Right cardiac atrium (tissue), 5 donors: Measurements from ENCODE around the gene EOGT. TPM values are rescaled to one million over a fixed set of nuclear protein-coding genes. Genes with fewer than 3 reads are reported as not detected.

Experiments
- ATAC-seq, 2 donors: fragments of 200-7000 bp; cut with Tn5 transposase; one replicate each; pipeline versions ENCODE4 v1.8.0 to v1.9.1; 2020; ENCODE audit warnings: moderate library complexity in 2 of 2, mild to moderate bottlenecking in 1 of 2
- DNase-seq, 3 donors: peaks; one replicate each; pipeline ENCODE4 v3.0.0-alpha.2; 2020
- H3K27ac ChIP-seq: one replicate; pipeline ENCODE4 v1.5.1; 2013; ENCODE audit warnings: mild to moderate bottlenecking, low read length, control low read depth, moderate library complexity
- H3K27me3 ChIP-seq: one replicate; pipeline ENCODE4 v1.6.1; 2013; ENCODE audit not compliant: control insufficient read depth, insufficient read depth
- H3K4me1 ChIP-seq: one replicate; pipeline ENCODE4 v1.6.1; 2013; ENCODE audit warnings: low read length; ENCODE audit not compliant: control insufficient read depth, insufficient read depth
- H3K4me3 ChIP-seq: one replicate; pipeline ENCODE4 v1.5.1; 2013; ENCODE audit warnings: low read length, control low read depth
- H3K9me3 ChIP-seq: one replicate; pipeline ENCODE4 v1.6.1; 2013; ENCODE audit warnings: low read length; ENCODE audit not compliant: control insufficient read depth
- WGBS: extraction: QIAGEN DNeasy Blood & Tissue Kit; methylation state at CpG from one replicate; pipeline ENCODE4 v1.1.7; 2013; 5-methylcytosine and 5-hydroxymethylcytosine counted together
- intact Hi-C, 4 donors: fragments of 100-400 bp; cut with DNase I; formaldehyde crosslinking; loops; one replicate each; pipeline versions ENCODE4 v1.11.0 to v1.14.0; 2022 to 2023
- microRNA-seq, 2 donors: library from miRNA; unstranded; fragments of <30 nt; microRNA quantifications; one replicate each; pipeline ENCODE4 v1.2.0, GENCODE V29; 2020 to 2021
- polyA plus RNA-seq: library from polyadenylated mRNA; stranded (reverse); fragments of 200-250 nt; gene quantifications from one replicate; pipeline ENCODE4 v1.2.3, GENCODE V29; 2013
- total RNA-seq, 4 donors: library from RNA; stranded (reverse); fragmentation: NEBNext Ultra II Directional; extraction: Animal tissue kit (Norgen Biotek cat#: 25700); gene quantifications; one replicate each; pipeline ENCODE4 v1.2.1, GENCODE V29; 2021
- donor health status: healthy with polysubstance abuse.
- donor health status: DM: no; HTN: yes; CAD: no.
- donor health status: DM: no; HTN: no; CAD: no.
- donor health status: DM: no; HTN: yes; CAD: no; lungs with severe emphysema.
- donor health status: DM: yes; HTN: yes; CAD: no.

The EOGT gene
- total and polyA plus RNA-seq, 5 donors: 26.1 to 112 (median 55.7) TPM

DNA sequence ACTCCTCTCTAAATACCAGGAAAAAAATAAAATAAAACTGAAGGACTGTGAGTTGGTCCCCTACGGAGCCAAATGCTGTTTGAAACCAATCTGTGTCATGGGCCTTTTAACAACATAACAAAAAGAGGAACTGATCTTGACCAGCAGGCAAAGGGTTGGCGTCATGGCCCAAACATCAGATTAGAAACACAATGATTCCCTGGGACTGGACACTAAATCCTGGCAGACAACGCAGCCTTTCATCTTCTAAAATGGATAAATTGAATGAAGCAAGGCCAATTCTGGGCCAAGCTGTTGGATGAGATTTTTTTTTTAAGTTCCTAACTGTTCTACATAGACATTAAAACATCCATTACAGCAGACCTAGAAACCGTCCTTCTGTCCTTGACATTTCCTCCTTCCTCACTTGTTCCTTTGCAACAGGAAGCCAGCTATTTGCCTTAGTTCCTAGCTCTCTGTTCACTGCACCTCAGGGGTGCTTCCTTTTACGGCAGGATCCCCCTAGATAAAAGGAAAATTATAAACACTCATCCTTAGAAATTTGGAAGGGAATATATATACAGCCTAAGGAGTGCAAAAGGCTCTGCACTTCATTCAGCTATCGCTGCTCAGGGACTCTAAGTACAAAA is 59.6 kb downstream of the EOGT start:
- WGBS: 50% methylated on average over 6 of the region's 6 CpGs
- H3K4me1 ChIP-seq: no peaks in the 10 kb centered on the region
- DNase-seq: no peak
- no peaks in the 10 kb centered on the region for H3K9me3 ChIP-seq
- H3K27ac ChIP-seq: no peak overlapping the region
- no peak overlapping the region for H3K4me3 ChIP-seq
- ATAC-seq: no peak
- intact Hi-C loops: no loop called here
- H3K27me3 ChIP-seq: no peaks in the 10 kb centered on the region

- DNase-seq (no peak), ATAC-seq (no peak)
- WGBS: 83% methylated on average over 1 of the region's 1 CpG
- H3K4me1 ChIP-seq: no peaks in the 10 kb centered on the region
- no peak overlapping the region for H3K27ac ChIP-seq
- H3K4me3 ChIP-seq: no peak overlapping the region
- no peaks in the 10 kb centered on the region for H3K9me3 ChIP-seq
- peaks cover 2% of the 10 kb centered on the region for H3K27me3 ChIP-seq
- intact Hi-C loops: no loop called here
Measured at GRCh38 chr3:68945225-68945624, 68.3 kb downstream of the EOGT start.

GRCh38 chr3:68943753-68944500 is 69.6 kb downstream of the EOGT start:
- Histone ChIP-seq H3K27ac (no peak overlapping the region), H3K4me3 (no peak overlapping the region), H3K27me3 (peaks cover 2% of the 10 kb centered on the region), H3K9me3 (no peaks in the 10 kb centered on the region), H3K4me1 (no peaks in the 10 kb centered on the region)
- WGBS: 82% methylated on average over 1 of the region's 1 CpG
- no peak for ATAC-seq
- no peak for DNase-seq
- intact Hi-C loops: no loop called here

DNA sequence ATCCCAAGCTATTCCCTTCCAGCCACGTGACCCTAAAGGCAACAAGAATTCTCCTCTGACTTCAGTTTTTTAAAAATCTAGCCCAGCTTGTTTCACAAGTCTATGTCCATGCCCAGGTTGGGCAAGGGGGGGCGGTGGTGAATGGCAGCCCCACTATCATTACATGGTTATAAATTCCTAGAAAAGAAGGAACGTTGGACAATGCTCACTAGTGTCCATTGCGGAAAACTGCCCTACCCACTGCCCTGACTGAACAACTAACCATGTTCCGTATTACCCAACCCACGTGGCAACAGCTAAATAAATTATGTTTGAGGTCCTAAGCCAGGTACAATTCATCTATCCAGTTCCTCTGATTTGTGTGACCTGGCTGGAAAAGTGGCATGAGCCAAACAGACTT is 72.4 kb downstream of the EOGT start:
- Histone ChIP-seq H3K4me3 (no peak overlapping the region), H3K4me1 (no peaks in the 10 kb centered on the region), H3K27me3 (peaks cover 2% of the 10 kb centered on the region), H3K9me3 (no peaks in the 10 kb centered on the region), H3K27ac (no peak overlapping the region)
- ATAC-seq: no peak
- 74% methylated on average over 6 of the region's 6 CpGs for WGBS
- DNase-seq: no peak
- intact Hi-C loops: no loop called here

GRCh38 chr3:68936856-68937255 is 76.6 kb downstream of the EOGT start:
- intact Hi-C loops: no loop called here
- DNase-seq (no peak), ATAC-seq (no peak)
- Histone ChIP-seq H3K9me3 (no peaks in the 10 kb centered on the region), H3K4me1 (no peaks in the 10 kb centered on the region), H3K4me3 (no peak overlapping the region), H3K27me3 (no peaks in the 10 kb centered on the region), H3K27ac (no peak overlapping the region)
- WGBS: 76% methylated on average over 6 of the region's 6 CpGs

GRCh38 chr3:68935778-68936177 is 77.7 kb downstream of the EOGT start:
- WGBS: 68% methylated on average over 6 of the region's 6 CpGs

DNA sequence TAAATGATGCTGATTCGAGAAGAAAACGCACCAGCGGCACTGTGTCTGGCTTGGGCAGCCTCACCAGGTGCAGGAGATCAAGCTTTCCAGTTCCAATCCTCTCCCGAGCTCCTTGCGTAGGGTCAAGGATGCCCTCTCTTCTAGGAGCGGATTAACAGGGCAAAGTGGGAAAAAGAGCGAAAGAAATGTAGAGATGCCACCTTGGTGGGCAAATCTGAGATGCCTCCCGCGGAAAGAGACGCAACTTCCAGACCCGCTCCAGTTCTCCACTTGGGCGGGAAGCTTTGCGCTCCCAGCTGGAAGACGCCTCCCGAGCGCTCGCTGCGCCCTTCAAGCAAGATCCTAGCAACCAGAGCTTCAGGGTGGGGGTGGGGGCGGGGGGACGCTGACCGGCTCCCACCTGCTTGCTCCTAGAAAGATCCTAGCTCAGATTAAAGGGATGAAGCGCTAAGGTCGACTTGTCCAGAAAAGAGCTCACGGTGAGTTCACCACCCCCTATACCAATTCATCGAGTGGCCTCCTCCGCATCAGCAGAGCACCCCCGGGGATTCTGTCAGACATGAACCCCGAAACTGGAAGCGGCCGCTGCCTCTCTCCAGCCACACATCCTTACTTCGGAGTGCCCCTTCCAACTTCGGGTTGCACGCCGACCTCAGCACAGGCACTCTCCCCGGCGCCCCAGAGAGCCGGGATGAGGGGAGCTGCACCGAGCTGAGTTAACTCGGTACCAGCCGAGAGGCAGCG is 81.9 kb downstream of the EOGT start:
- H3K9me3 ChIP-seq: no peaks in the 10 kb centered on the region
- intact Hi-C loops: no loop called here
- DNase-seq (peak in 1 of 3 donors; percentile 8), ATAC-seq (no peak)
- 2% methylated on average over 41 of the region's 41 CpGs for WGBS
- H3K27ac ChIP-seq: no peak overlapping the region
- no peak overlapping the region for H3K4me3 ChIP-seq
- H3K4me1 ChIP-seq: no peaks in the 10 kb centered on the region
- peaks cover 5% of the 10 kb centered on the region for H3K27me3 ChIP-seq

More at GRCh38 chr3:68935778-68936177, 77.7 kb downstream of the EOGT start:
- H3K4me1 ChIP-seq: no peaks in the 10 kb centered on the region
- intact Hi-C loops: no loop called here
- H3K27me3 ChIP-seq: peaks cover under 1% of the 10 kb centered on the region
- H3K27ac ChIP-seq: no peak overlapping the region
- H3K4me3 ChIP-seq: no peak overlapping the region
- no peaks in the 10 kb centered on the region for H3K9me3 ChIP-seq
- no peak for DNase-seq
- no peak for ATAC-seq

Small RNAs within 50 kb of the gene (microRNA-seq; reads per million reads assigned to microRNA genes)
- gene MIR3136: 0 to 0.54 reads per million in 2 donors

Other genes starting within 250 kb of the EOGT start
- gene TAFA4, start 81.1 kb downstream of the EOGT start, total RNA-seq: not detected
- gene TAFA4, start 81.1 kb downstream of the EOGT start, polyA plus RNA-seq: not detected
- gene TMF1, start 38.6 kb upstream of the EOGT start, total RNA-seq: 10 to 100 TPM; 21.1 to 28.5 (median 22.5) TPM
- 6.7 TPM for gene TMF1, start 38.6 kb upstream of the EOGT start, polyA plus RNA-seq
- gene UBA3, start 66.7 kb upstream of the EOGT start, total RNA-seq: 10 to 100 TPM; 63.8 to 67.5 (median 65.2) TPM
- 51.4 TPM for gene UBA3, start 66.7 kb upstream of the EOGT start, polyA plus RNA-seq
- 100 to 1,000 TPM; 162 to 233 (median 227) TPM for gene ARL6IP5, start 71.3 kb upstream of the EOGT start, total RNA-seq
- 261 TPM for gene ARL6IP5, start 71.3 kb upstream of the EOGT start, polyA plus RNA-seq
- gene LMOD3, start 108.9 kb upstream of the EOGT start, total RNA-seq: 100 to 1,000 TPM in 1 of 4 donors, 10 to 100 TPM in 3; 44.1 to 127 (median 62.9) TPM
- 64.0 TPM for gene LMOD3, start 108.9 kb upstream of the EOGT start, polyA plus RNA-seq